ENCODE measurements around the gene GNB1L. TPM values are rescaled to one million over a fixed set of nuclear protein-coding genes. Genes with fewer than 3 reads are reported as not detected.

The GNB1L gene
- total and polyA plus RNA-seq, 10 of the 15 experiments (the other 5 are each of a cell fraction or from before 2014, with no cell fraction given): 0.21 to 19.4 (median 6.8) TPM

GRCh38 chr22:19797086-19798002, 57.3 kb downstream of the GNB1L start:
- Histone ChIP-seq H3K27ac (ENCODE audit: control insufficient read depth, insufficient read depth) (no peak overlapping the region), H3K9ac (ENCODE audit: control insufficient read depth, insufficient read depth, low read length) (no peak overlapping the region), H3K79me2 (ENCODE audit: control insufficient read depth, insufficient read depth, low read length) (no peaks in the 10 kb centered on the region), H2AFZ (ENCODE audit: control insufficient read depth, low read depth, low read length) (no peak overlapping the region), H3K4me1 (ENCODE audit: control insufficient read depth, insufficient read depth, low read length) (no peaks in the 10 kb centered on the region), H3K27me3 (replicated peaks in 1 of 2; ENCODE audit: control insufficient read depth in 2 of 2, insufficient read depth in 2 of 2, low read length in 1 of 2) (no peaks in the 10 kb centered on the region), H3K4me2 (ENCODE audit: control insufficient read depth, insufficient read depth) (no peak overlapping the region), H3K9me3 (replicated peaks; ENCODE audit: control insufficient read depth, insufficient read depth, low read length) (no peaks in the 10 kb centered on the region; the same call in 2 of the 3 replicates), H3K4me3 (no peak overlapping the region), H4K20me1 (ENCODE audit: control insufficient read depth, insufficient read depth) (no peaks in the 10 kb centered on the region), H3K36me3 (ENCODE audit: control insufficient read depth in 2 of 2, insufficient read depth in 2 of 2, low read length in 1 of 2) (no peaks in the 10 kb centered on the region)
- SMC1A ChIA-PET (ENCODE audit: uncharacterized antibody, unreplicated experiment): no interaction called here
- DNase-seq (ENCODE audit: low read depth, low spot score) (no peak), ATAC-seq (no peak), FAIRE-seq (no peak)
- no TSS peak for BruUV-seq (replicated peaks)
- POLR2A ChIA-PET: no interaction called here
- in situ Hi-C loops (cut with MboI) (no loop called here), intact Hi-C loops (cut with micrococcal nuclease; ENCODE audit: unreplicated experiment) (no loop called here)
- 80% methylated on average over 22 of the region's 24 CpGs for WGBS (ENCODE audit: insufficient coverage, insufficient replicate concordance, low lambda C conversion rate, missing lambda C conversion rate)
- CTCF ChIA-PET: no interaction called here
- TF ChIP-seq CHD4 (IDR thresholded peaks at IDR 0.05): no peak
- RAD21 ChIA-PET (ENCODE audit: unreplicated experiment): no interaction called here

GRCh38 chr22:19796160-19796559, 58.5 kb downstream of the GNB1L start:
- no peak overlapping the region for H3K27ac ChIP-seq (ENCODE audit: control insufficient read depth, insufficient read depth)
- no peak overlapping the region for H2AFZ ChIP-seq (ENCODE audit: control insufficient read depth, low read depth, low read length)
- ATAC-seq (no peak), DNase-seq (ENCODE audit: low read depth, low spot score) (no peak), FAIRE-seq (no peak)
- no peak overlapping the region for H3K9ac ChIP-seq (ENCODE audit: control insufficient read depth, insufficient read depth, low read length)
- intact Hi-C loops (cut with micrococcal nuclease; ENCODE audit: unreplicated experiment): no loop called here
- no peaks in the 10 kb centered on the region for H3K79me2 ChIP-seq (ENCODE audit: control insufficient read depth, insufficient read depth, low read length)
- ChIA-PET CTCF (no interaction called here), SMC1A (ENCODE audit: uncharacterized antibody, unreplicated experiment) (no interaction called here), POLR2A (no interaction called here), RAD21 (ENCODE audit: unreplicated experiment) (no interaction called here)
- no peaks in the 10 kb centered on the region for H3K36me3 ChIP-seq (ENCODE audit: control insufficient read depth in 2 of 2, insufficient read depth in 2 of 2, low read length in 1 of 2)
- H4K20me1 ChIP-seq (ENCODE audit: control insufficient read depth, insufficient read depth): no peaks in the 10 kb centered on the region
- no peaks in the 10 kb centered on the region; the same call in 2 of the 3 replicates for H3K9me3 ChIP-seq (replicated peaks; ENCODE audit: control insufficient read depth, insufficient read depth, low read length)
- in situ Hi-C loops (cut with MboI): no loop called here
- 78% methylated on average over 7 of the region's 7 CpGs for WGBS (ENCODE audit: insufficient coverage, insufficient replicate concordance, low lambda C conversion rate, missing lambda C conversion rate)
- H3K4me2 ChIP-seq (ENCODE audit: control insufficient read depth, insufficient read depth): no peak overlapping the region
- no peak overlapping the region for H3K4me3 ChIP-seq
- H3K27me3 ChIP-seq (replicated peaks in 1 of 2; ENCODE audit: control insufficient read depth in 2 of 2, insufficient read depth in 2 of 2, low read length in 1 of 2): no peaks in the 10 kb centered on the region
- TF ChIP-seq STAT3 (IDR thresholded peaks at IDR 0.05; ENCODE audit: low read depth, low read length) (no peak), E2F8 (IDR thresholded peaks at IDR 0.05; ENCODE audit: low read depth, partially characterized antibody) (no peak), NFXL1 (IDR thresholded peaks at IDR 0.05; ENCODE audit: borderline replicate concordance) (no peak), YBX1 (IDR thresholded peaks at IDR 0.05) (no peak), CBFB (IDR thresholded peaks at IDR 0.05; ENCODE audit: low read depth) (no peak), NKRF (conservative IDR thresholded peaks at IDR 0.05) (no peak), EP300 (IDR thresholded peaks at IDR 0.05; ENCODE audit: borderline replicate concordance in 1 of 2, control insufficient read depth in 1 of 2, low read depth in 2 of 2, low read length in 2 of 2) (no peak), JUNB (IDR thresholded peaks at IDR 0.05) (no peak)
- H3K4me1 ChIP-seq (ENCODE audit: control insufficient read depth, insufficient read depth, low read length): no peaks in the 10 kb centered on the region
- BruUV-seq (replicated peaks): no TSS peak

All from GM12878 (cell line).